Activated naive CD4-positive, alpha-beta T cell treated with anti-CD3 and anti-CD28 coated beads, Interleukin-2, amount 50 U/mL, for 72 hours (primary cell): ENCODE results near the gene GSK3A. TPM values are rescaled to one million over a fixed set of nuclear protein-coding genes. Genes with fewer than 3 reads are reported as not detected.
"Not testable (repeated sequence)": the region's sequence is repeated elsewhere in the genome, so short reads cannot be mapped to it uniquely, and the experiment has no call there.

ENCODE experiments used
- ATAC-seq, 2 donors: fragments of 150-1000 bp; cut with Tn5 transposase; 2 replicates each; pipeline ENCODE4 v1.10.0; 2021; ENCODE audit warnings: mild to moderate bottlenecking in 2 of 2, moderate library complexity in 2 of 2
- DNase-seq, 2 donors: peaks; one replicate each; pipeline ENCODE4 v3.0.0; 2021 to 2022; ENCODE audit warnings: low spot score in 2 of 2
- H3K27ac Mint-ChIP-seq, 2 donors: one replicate each; pipeline ENCODE4 v1.8.0; 2022; ENCODE audit warnings: mild to moderate bottlenecking in 2 of 2, mixed read lengths in 2 of 2
- H3K36me3 Mint-ChIP-seq, 2 donors: one replicate each; pipeline ENCODE4 v1.8.0; 2022; ENCODE audit warnings: mixed read lengths in 2 of 2
- H3K9me3 Mint-ChIP-seq, 2 donors: one replicate each; pipeline ENCODE4 v1.8.0; 2022; ENCODE audit warnings: mixed read lengths in 2 of 2
- total RNA-seq, 2 donors: library from RNA; stranded (reverse); gene quantifications; one replicate each; pipeline ENCODE4 v1.2.3, GENCODE V29; 2022

The GSK3A gene
- total RNA-seq, 2 donors from 2014 or later = 38.1 to 39.5 TPM

DNA sequence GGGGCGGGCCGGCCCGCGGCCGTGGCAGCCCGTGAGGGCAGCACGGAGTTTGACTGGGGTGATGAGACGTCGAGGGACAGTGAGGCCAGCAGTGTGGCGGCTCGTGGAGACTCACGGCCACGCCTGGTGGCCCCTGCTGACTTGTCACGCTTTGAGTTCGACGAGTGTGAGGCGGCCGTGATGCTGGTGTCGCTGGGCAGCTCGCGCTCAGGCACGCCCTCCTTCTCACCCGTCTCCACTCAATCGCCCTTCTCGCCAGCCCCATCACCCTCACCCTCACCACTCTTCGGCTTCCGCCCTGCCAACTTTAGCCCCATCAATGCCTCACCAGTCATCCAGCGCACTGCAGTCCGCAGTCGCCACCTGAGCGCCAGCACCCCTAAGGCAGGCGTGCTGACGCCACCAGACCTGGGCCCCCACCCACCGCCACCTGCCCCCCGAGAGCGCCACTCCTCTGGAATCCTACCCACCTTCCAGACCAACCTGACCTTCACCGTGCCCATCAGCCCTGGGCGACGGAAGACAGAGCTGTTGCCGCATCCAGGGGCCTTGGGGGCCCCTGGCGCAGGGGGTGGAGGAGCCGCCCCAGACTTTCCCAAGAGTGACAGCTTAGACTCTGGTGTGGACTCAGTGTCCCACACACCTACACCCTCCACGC, 31.1 kb upstream of the GSK3A start:
- H3K27ac Mint-ChIP-seq = peak overlapping the region; percentile 43 to 87
- no peak for DNase-seq
- no peak for ATAC-seq
- peaks cover 0 to 19% of the 10 kb centered on the region in 2 donors for H3K36me3 Mint-ChIP-seq
- no peaks in the 10 kb centered on the region for H3K9me3 Mint-ChIP-seq

DNA sequence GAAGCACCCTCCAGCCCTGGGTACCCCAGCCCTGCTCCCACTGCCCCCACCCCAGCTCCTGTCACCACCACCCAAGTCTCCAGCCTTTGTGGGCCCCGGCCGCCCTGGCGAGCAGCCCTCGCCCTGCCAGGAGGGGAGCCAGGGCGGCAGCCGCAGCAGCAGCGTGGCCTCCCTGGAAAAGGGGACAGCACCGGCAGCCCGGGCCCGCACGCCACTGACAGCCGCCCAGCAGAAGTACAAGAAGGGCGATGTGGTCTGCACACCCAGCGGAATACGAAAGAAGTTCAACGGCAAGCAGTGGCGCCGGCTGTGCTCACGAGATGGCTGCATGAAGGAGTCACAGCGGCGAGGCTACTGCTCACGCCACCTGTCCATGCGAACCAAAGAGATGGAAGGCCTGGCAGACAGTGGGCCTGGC, 30.6 kb upstream of the GSK3A start:
- ATAC-seq (no peak), DNase-seq (no peak)
- Mint-ChIP-seq H3K27ac (peak overlapping the region in 1 of 2 donors; percentile 43), H3K36me3 (peaks cover 0 to 19% of the 10 kb centered on the region in 2 donors), H3K9me3 (no peaks in the 10 kb centered on the region)

- no peak overlapping the region for H3K27ac Mint-ChIP-seq
- no peaks in the 10 kb centered on the region for H3K9me3 Mint-ChIP-seq
- no peak for DNase-seq
- peaks cover 0 to 19% of the 10 kb centered on the region in 2 donors for H3K36me3 Mint-ChIP-seq
- no peak for ATAC-seq
These were observed 30.1 kb upstream of the GSK3A start for GRCh38 chr19:42272535-42272897.

DNA sequence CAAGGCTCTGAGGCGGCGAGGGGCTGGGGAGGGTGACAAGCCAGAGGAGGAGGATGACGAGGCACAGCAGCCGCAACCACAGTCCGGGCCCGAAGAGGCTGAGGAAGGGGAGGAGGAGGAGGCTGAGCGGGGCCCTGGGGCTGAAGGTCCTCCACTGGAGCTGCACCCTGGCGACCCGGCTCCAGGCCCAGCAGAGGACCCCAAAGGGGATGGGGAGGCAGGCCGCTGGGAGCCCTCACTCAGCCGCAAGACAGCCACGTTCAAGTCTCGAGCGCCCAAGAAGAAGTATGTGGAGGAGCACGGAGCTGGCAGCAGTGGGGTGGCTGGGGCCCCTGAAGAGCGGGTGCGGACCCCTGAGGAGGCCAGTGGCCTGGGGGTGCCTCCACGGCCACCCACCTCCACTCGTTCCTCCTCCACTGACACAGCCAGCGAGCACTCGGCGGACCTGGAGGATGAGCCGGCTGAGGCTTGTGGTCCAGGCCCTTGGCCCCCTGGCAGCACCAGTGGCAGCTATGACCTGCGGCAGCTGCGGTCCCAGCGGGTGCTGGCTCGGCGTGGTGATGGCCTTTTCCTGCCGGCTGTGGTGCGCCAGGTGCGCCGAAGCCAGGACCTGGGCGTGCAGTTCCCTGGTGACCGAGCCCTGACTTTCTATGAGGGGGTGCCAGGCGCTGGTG, 29.6 kb upstream of the GSK3A start:
- ATAC-seq (no peak), DNase-seq (no peak)
- Mint-ChIP-seq H3K9me3 (no peaks in the 10 kb centered on the region), H3K36me3 (peaks cover 0 to 19% of the 10 kb centered on the region in 2 donors), H3K27ac (no peak overlapping the region)

DNA sequence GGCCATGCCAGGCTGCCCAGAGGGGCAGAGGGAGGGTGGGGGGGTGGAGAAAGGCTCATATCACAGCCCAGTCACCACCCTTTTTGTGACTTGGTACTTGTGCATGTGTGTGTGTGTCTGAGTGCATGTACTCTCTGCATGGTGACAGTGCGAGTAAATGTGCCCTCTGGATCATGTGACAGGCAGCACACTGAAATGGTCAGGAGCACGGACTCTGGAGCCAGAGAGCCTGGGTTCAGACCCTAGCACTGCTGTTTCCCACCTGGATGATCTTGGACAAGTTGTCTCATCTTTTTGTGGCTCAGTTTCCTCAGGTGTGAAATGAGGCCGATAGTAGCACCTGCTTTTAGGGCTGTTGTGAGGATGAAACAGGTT, 28.6 kb upstream of the GSK3A start:
- Mint-ChIP-seq H3K27ac (peak overlapping the region in 1 of 2 donors; percentile 77), H3K36me3 (peaks cover 0 to 19% of the 10 kb centered on the region in 2 donors), H3K9me3 (no peaks in the 10 kb centered on the region)
- no peak for ATAC-seq
- no peak for DNase-seq

GRCh38 chr19:42270346-42271044, 28.1 kb upstream of the GSK3A start:
- H3K27ac Mint-ChIP-seq = peak overlapping the region in 1 of 2 donors; percentile 99
- H3K36me3 Mint-ChIP-seq = peaks cover 0 to 19% of the 10 kb centered on the region in 2 donors
- ATAC-seq (peak; percentile 18 to 21), DNase-seq (peak; percentile 62 to 84)
- no peaks in the 10 kb centered on the region for H3K9me3 Mint-ChIP-seq

GRCh38 chr19:42269478-42270345, 27.3 kb upstream of the GSK3A start:
- H3K27ac Mint-ChIP-seq = peak overlapping the region in 1 of 2 donors; percentile 99
- DNase-seq = no peak
- no peaks in the 10 kb centered on the region for H3K9me3 Mint-ChIP-seq
- peaks cover 0 to 13% of the 10 kb centered on the region in 2 donors for H3K36me3 Mint-ChIP-seq
- ATAC-seq = no peak

- peaks cover 0 to 13% of the 10 kb centered on the region in 2 donors for H3K36me3 Mint-ChIP-seq
- peak within 1 kb of the TSS in 1 of 2 donors; percentile 99 for H3K27ac Mint-ChIP-seq
- no peaks in the 10 kb centered on the region for H3K9me3 Mint-ChIP-seq
- peak; percentile 99 to 100 for DNase-seq
- peak; percentile 83 to 85 for ATAC-seq
These were observed 26.5 kb upstream of the GSK3A start, which contains the start of gene CIC for GRCh38 chr19:42268704-42269477. CIC (plus strand) TSS chr19:42269252; CDS start chr19:42271784, 2,532 bp downstream.

DNA sequence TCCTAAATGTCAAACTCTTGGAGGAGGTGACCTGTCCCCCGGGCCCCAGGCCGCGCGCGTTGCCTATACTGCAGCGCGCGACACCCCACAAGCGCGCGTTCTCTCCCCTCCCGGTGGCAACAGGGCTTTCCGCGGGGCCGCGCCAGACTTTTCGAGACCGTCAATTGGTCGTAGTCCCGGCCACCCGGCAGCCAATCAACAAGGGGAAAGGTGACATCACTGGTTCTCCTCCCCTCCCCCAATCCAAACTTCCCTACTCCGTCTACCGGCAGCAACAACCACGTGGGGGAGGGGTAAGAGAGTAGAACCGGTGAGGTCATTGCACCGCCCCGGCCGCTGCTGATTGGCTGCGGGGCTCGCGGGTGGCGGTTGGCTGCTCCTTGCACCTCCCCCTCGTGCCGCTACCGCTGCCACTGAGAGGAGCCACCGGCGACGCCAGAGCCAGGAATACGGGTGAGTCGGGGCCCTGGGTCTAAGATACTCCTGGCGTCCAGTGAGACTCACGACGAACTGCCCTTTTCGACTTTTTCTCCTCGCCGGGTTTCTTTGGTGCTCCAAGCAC, 25.8 kb upstream of the GSK3A start:
- H3K9me3 Mint-ChIP-seq = no peaks in the 10 kb centered on the region
- H3K36me3 Mint-ChIP-seq = peaks cover 0 to 13% of the 10 kb centered on the region in 2 donors
- DNase-seq (peak; percentile 97 to 98), ATAC-seq (peak; percentile 68 to 74)
- H3K27ac Mint-ChIP-seq = no peak overlapping the region

GRCh38 chr19:42267644-42268141, 25.3 kb upstream of the GSK3A start:
- no peak for DNase-seq
- no peak for ATAC-seq
- peaks cover 0 to 13% of the 10 kb centered on the region in 2 donors for H3K36me3 Mint-ChIP-seq
- H3K9me3 Mint-ChIP-seq = no peaks in the 10 kb centered on the region
- H3K27ac Mint-ChIP-seq = no peak overlapping the region

GRCh38 chr19:42266928-42267603, 24.7 kb upstream of the GSK3A start:
- not testable (repeated sequence) for ATAC-seq, H3K27ac Mint-ChIP-seq, DNase-seq, H3K9me3 Mint-ChIP-seq
- peaks cover 0 to 13% of the 10 kb centered on the region in 2 donors for H3K36me3 Mint-ChIP-seq

DNA sequence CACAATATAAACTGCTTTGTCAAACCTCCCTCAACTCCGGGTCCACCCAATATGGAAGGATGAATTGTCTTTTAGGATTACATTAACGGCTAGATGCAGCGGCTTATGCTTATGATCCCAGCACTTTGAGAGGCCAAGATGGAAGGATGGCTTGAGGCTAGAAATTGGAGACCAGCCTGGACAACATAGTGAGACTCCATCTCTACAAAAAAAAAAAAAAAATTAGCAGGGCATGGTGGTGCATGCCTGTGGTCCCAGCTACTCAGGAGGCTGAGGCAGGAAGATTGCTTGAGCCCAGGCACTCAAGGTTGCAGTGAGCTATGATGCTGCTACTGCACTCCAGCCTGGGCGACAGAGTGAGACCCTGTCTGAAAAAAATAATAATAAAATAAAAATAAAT, 23.7 kb upstream of the GSK3A start:
- H3K9me3 Mint-ChIP-seq, ATAC-seq, H3K27ac Mint-ChIP-seq, H3K36me3 Mint-ChIP-seq, DNase-seq: not testable (repeated sequence)

GRCh38 chr19:42261763-42262162, 19.4 kb upstream of the GSK3A start:
- Mint-ChIP-seq H3K9me3 (no peaks in the 10 kb centered on the region), H3K27ac (no peak overlapping the region), H3K36me3 (no peaks in the 10 kb centered on the region)
- peak; percentile 34 to 89 for ATAC-seq
- no peak for DNase-seq

DNA sequence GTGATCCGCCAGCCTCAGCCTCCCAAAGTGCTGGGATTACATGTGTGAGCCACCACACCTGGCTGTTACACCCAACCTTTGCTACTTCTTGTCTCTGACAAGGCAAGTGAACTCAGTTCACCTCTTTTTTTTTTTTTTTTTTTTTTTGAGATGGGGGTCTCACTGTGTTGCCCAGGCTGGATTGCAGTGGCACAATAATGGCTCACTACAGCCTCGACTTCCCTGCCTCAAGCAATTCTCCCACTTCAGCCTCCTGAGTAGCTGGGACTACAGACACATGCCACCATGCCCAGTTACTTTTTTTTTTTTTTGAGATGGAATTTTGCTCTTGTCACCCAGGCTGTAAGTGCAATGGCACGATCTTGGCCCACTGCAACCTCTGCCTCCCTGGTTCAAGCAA, 15.4 kb upstream of the GSK3A start:
- not testable (repeated sequence) for H3K9me3 Mint-ChIP-seq, ATAC-seq, DNase-seq, H3K36me3 Mint-ChIP-seq, H3K27ac Mint-ChIP-seq
